NCI-H82 (cell line): Measurements from ENCODE around the gene EIF5AL1.
A peak's percentile ranks its signal among the peaks of the same experiment; 100 is the strongest.
"Not testable (repeated sequence)": the region's sequence is repeated elsewhere in the genome, so short reads cannot be mapped to it uniquely, and the experiment has no call there.

Experiments
- DNase-seq: peaks from one replicate; lab custom pipeline; 2025; lab: John Stamatoyannopoulos, UW

EIF5AL1 gene

GRCh38 chr10:79556961-79557360, 44.6 kb downstream of the EIF5AL1 start:
- not testable (repeated sequence) for DNase-seq

GRCh38 chr10:79559726-79560125, 47.4 kb downstream of the EIF5AL1 start:
- DNase-seq = no peak

- DNase-seq = no peak
Measured at GRCh38 chr10:79560160-79560709, 47.9 kb downstream of the EIF5AL1 start, which contains the start of gene SFTPA2. Gene SFTPA2 (minus strand): TSS chr10:79560407. CDS start chr10:79559483, 924 bp downstream.

- DNase-seq = no peak
Measured at GRCh38 chr10:79561257-79561656, 48.9 kb downstream of the EIF5AL1 start.

- peak; percentile 65 for DNase-seq
Measured at GRCh38 chr10:79562135-79562756, 49.9 kb downstream of the EIF5AL1 start.

DNA sequence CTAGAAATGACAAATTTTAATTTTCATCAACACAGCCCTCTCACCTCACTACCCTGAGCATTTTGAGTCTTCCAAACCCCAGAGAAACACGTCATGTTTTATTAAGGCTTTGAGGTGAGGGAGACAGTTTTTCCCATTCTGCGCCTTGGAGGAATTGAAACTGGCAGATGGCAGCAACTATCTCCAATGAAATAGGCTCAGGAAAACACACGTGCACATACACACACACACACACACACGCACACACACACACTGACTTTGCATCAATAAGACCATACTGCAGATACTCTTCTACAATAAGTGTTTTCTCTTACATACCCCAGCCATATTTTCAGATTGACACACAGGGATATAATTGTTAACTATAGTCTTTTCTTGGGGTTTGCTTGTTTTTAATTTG, 51.1 kb downstream of the EIF5AL1 start:
- DNase-seq = no peak
